H9 (cell line): Measurements from ENCODE around the gene SLC44A3. TPM values are rescaled to one million over a fixed set of nuclear protein-coding genes. Genes with fewer than 3 reads are reported as not detected.

Experiments
- DNase-seq: peaks from one replicate; pipeline ENCODE4 v3.0.0-alpha.2; 2017
- H2AFZ ChIP-seq: one replicate; pipeline ENCODE4 v1.6.1; 2013; ENCODE audit warnings: mild to moderate bottlenecking, low read length, control low read depth, moderate library complexity
- H2AK5ac ChIP-seq: 2 replicates; pipeline ENCODE4 v1.6.1; 2013; ENCODE audit warnings: low read length, control low read depth, mixed read lengths; ENCODE audit not compliant: insufficient read length
- H2BK120ac ChIP-seq: one replicate; pipeline ENCODE4 v1.6.1; 2013; ENCODE audit warnings: low read depth, mild to moderate bottlenecking, low read length, control low read depth, inconsistent platforms; ENCODE audit not compliant: poor library complexity, severe bottlenecking
- H2BK12ac ChIP-seq: 2 replicates; pipeline ENCODE4 v1.6.1; 2013; ENCODE audit warnings: low read length, control low read depth, mixed read lengths, low read depth; ENCODE audit not compliant: insufficient read length
- H2BK15ac ChIP-seq: 2 replicates; pipeline ENCODE4 v1.6.1; 2013; ENCODE audit warnings: low read depth, low read length, control low read depth
- H2BK20ac ChIP-seq: one replicate; pipeline ENCODE4 v1.6.1; 2013; ENCODE audit warnings: low read depth, mild to moderate bottlenecking, low read length, control low read depth, inconsistent platforms; ENCODE audit not compliant: poor library complexity, severe bottlenecking
- H2BK5ac ChIP-seq: 2 replicates; pipeline ENCODE4 v1.6.1; 2013; ENCODE audit warnings: low read length, control low read depth, mixed read lengths; ENCODE audit not compliant: insufficient read length
- H3K14ac ChIP-seq: 2 replicates; pipeline ENCODE4 v1.6.1; 2013; ENCODE audit warnings: low read length, control low read depth; ENCODE audit not compliant: insufficient read depth
- H3K18ac ChIP-seq: 2 replicates; pipeline ENCODE4 v1.6.1; 2013; ENCODE audit warnings: low read depth, mild to moderate bottlenecking, mixed read lengths, low read length, control low read depth; ENCODE audit not compliant: insufficient read length
- H3K23ac ChIP-seq: 2 replicates; pipeline ENCODE4 v1.6.1; 2013; ENCODE audit warnings: low read length, control low read depth, mixed read lengths, low read depth; ENCODE audit not compliant: insufficient read length
- H3K23me2 ChIP-seq: 2 replicates; pipeline ENCODE4 v1.6.1; 2013; ENCODE audit warnings: low read depth, mild to moderate bottlenecking, mixed read lengths, low read length, control low read depth; ENCODE audit not compliant: insufficient read length, poor library complexity, severe bottlenecking
- H3K27ac ChIP-seq: 2 replicates; pipeline ENCODE4 v1.5.1; 2013; ENCODE audit warnings: low read length, control low read depth, mixed read lengths, low read depth; ENCODE audit not compliant: insufficient read length
- H3K27me3 ChIP-seq: 2 replicates; pipeline ENCODE4 v1.6.1; 2013; ENCODE audit warnings: low read length, control low read depth, inconsistent platforms; ENCODE audit not compliant: insufficient read depth
- H3K4ac ChIP-seq: 2 replicates; pipeline ENCODE4 v1.6.1; 2013; ENCODE audit warnings: low read depth, mild to moderate bottlenecking, control low read depth, inconsistent platforms, low read length, moderate library complexity
- H3K4me1 ChIP-seq: 2 replicates; pipeline ENCODE4 v1.6.1; 2013; ENCODE audit warnings: low read length, control low read depth, inconsistent platforms; ENCODE audit not compliant: insufficient read depth
- H3K4me2 ChIP-seq: 2 replicates; pipeline ENCODE4 v1.6.1; 2013; ENCODE audit warnings: low read length, control low read depth, mixed read lengths; ENCODE audit not compliant: insufficient read length, insufficient read depth
- H3K56ac ChIP-seq: 2 replicates; pipeline ENCODE4 v1.6.1; 2013; ENCODE audit warnings: low read depth, mild to moderate bottlenecking, mixed read lengths, low read length, control low read depth; ENCODE audit not compliant: insufficient read length
- H3K79me1 ChIP-seq: 2 replicates; pipeline ENCODE4 v1.6.1; 2013; ENCODE audit warnings: low read depth, mild to moderate bottlenecking, moderate library complexity, low read length, control low read depth, inconsistent platforms; ENCODE audit not compliant: insufficient read depth, poor library complexity, severe bottlenecking
- H3K79me2 ChIP-seq: 2 replicates; pipeline ENCODE4 v1.6.1; 2013; ENCODE audit warnings: low read length, control low read depth, inconsistent platforms; ENCODE audit not compliant: insufficient read depth
- H3K9ac ChIP-seq: 2 replicates; pipeline ENCODE4 v1.6.1; 2013; ENCODE audit warnings: low read length, control low read depth, mixed read lengths; ENCODE audit not compliant: insufficient read length; ENCODE audit errors: extremely low read depth
- H3K9me3 ChIP-seq: one replicate; pipeline ENCODE4 v1.6.1; 2013; ENCODE audit warnings: low read depth, low read length, inconsistent platforms; ENCODE audit not compliant: control insufficient read depth
- H3T11ph ChIP-seq: one replicate; pipeline ENCODE4 v1.6.1; 2013; ENCODE audit warnings: mild to moderate bottlenecking, low read length, control low read depth, inconsistent platforms
- H4K20me1 ChIP-seq: one replicate; pipeline ENCODE4 v1.6.1; 2013; ENCODE audit not compliant: control insufficient read depth, insufficient read length, insufficient read depth
- H4K5ac ChIP-seq: 2 replicates; pipeline ENCODE4 v1.6.1; 2013; ENCODE audit warnings: low read depth, mild to moderate bottlenecking, mixed read lengths, low read length, control low read depth; ENCODE audit not compliant: insufficient read length
- H4K8ac ChIP-seq: replicated peaks from 2 replicates; pipeline ENCODE4 v1.6.1; 2013; ENCODE audit warnings: low read length, control low read depth, mixed read lengths, low read depth; ENCODE audit not compliant: insufficient read length
- H4K91ac ChIP-seq: 2 replicates; pipeline ENCODE4 v1.6.1; 2013; ENCODE audit warnings: low read depth, mild to moderate bottlenecking, moderate library complexity, mixed read lengths, low read length, control low read depth; ENCODE audit not compliant: insufficient read length
- H3K27ac Mint-ChIP-seq, 3 experiments: 2 replicates in 2 of 3; 3 replicates in 1 of 3; pipeline ENCODE4 v1.8.0; 2020 to 2021; ENCODE audit warnings: mixed read lengths in 3 of 3, mild to moderate bottlenecking in 1 of 3, moderate library complexity in 1 of 3
- H3K27me3 Mint-ChIP-seq: 2 replicates; pipeline ENCODE4 v1.8.0; 2021; ENCODE audit warnings: low read depth, mild to moderate bottlenecking, moderate library complexity, mixed read lengths
- H3K36me3 Mint-ChIP-seq, 3 experiments: 2 replicates in 2 of 3; 3 replicates in 1 of 3; pipeline ENCODE4 v1.8.0; 2020 to 2021; ENCODE audit warnings: low read depth in 3 of 3, mixed read lengths in 3 of 3; ENCODE audit not compliant: insufficient read depth in 1 of 3
- H3K4me1 Mint-ChIP-seq, 2 experiments: 2 replicates each; pipeline ENCODE4 v1.8.0; 2020; ENCODE audit warnings: mixed read lengths in 2 of 2
- H3K4me3 Mint-ChIP-seq, 2 experiments: 2 replicates in 1 of 2; 3 replicates in 1 of 2; pipeline ENCODE4 v1.8.0; 2020 to 2021; ENCODE audit warnings: mild to moderate bottlenecking in 2 of 2, mixed read lengths in 2 of 2, moderate library complexity in 1 of 2
- H3K9me3 Mint-ChIP-seq, 2 experiments: 2 replicates in 1 of 2; 3 replicates in 1 of 2; pipeline ENCODE4 v1.8.0; 2020; ENCODE audit warnings: mild to moderate bottlenecking in 2 of 2, mixed read lengths in 2 of 2, moderate library complexity in 1 of 2
- WGBS: extraction: QIAGEN DNeasy Blood & Tissue Kit; methylation state at CpG from one replicate; pipeline ENCODE4 v1.1.7; 2013; ENCODE audit warnings: missing lambda C conversion rate, low lambda C conversion rate, mixed read lengths; ENCODE audit not compliant: insufficient read length; ENCODE audit errors: extremely low coverage; 5-methylcytosine and 5-hydroxymethylcytosine counted together
- total RNA-seq: library from RNA; stranded (reverse); gene quantifications from 2 replicates; pipeline ENCODE4 v1.2.1, GENCODE V29; 2021
- TF ChIP-seq, protein P1 (sequence below): fragments of 200-600 bp; sonication (generic); conservative IDR thresholded peaks from 3 replicates; pipeline ENCODE4 v1.8.0; 2021; ENCODE audit warnings: antibody characterized with exemption, mild to moderate bottlenecking

Gene SLC44A3
- total RNA-seq, 1 experiment from 2014 or later = 5.5 TPM

DNA sequence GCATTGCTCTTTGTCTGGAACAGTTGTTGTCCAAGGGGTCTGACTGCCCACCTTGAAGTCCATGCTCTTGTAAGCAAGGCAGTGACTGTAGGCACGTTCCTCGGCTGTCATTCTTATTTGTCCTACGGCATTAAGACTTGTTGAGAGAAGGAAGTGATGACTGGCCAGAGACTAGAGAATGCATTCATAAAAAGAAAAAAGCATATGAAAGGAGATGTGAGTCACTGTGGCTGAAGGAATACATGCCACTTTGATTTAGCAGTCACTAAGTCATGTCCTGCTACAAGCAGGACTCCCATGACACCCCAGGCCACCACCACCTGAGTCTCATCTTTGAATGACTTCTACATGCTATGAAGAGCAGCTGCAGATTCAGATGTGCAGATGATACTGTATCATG is 56.2 kb downstream of the SLC44A3 start:
- no peak overlapping the region for H3K56ac ChIP-seq
- no peaks in the 10 kb centered on the region for H3K4me1 ChIP-seq
- no peaks in the 10 kb centered on the region for H3K79me2 ChIP-seq
- H4K5ac ChIP-seq = no peak overlapping the region
- H4K8ac ChIP-seq = no peak overlapping the region
- no peak overlapping the region for H3K14ac ChIP-seq
- no peak overlapping the region for H3K4me2 ChIP-seq
- H3K27me3 ChIP-seq = no peaks in the 10 kb centered on the region
- no peak overlapping the region for H3K23ac ChIP-seq
- H2BK5ac ChIP-seq = no peak overlapping the region
- H3K23me2 ChIP-seq = no peaks in the 10 kb centered on the region
- Mint-ChIP-seq H3K36me3 (peaks cover 0 to 7% (median 5%) of the 10 kb centered on the region in 3 experiments; a peak in 2 of 7 replicates), H3K4me3 (no peak overlapping the region), H3K4me1 (no peaks in the 10 kb centered on the region; a peak in 1 of 4 replicates), H3K27ac (no peak overlapping the region), H3K9me3 (peaks cover 0 to 3% of the 10 kb centered on the region in 2 experiments; a peak in 1 of 5 replicates), H3K27me3 (peaks cover 4% of the 10 kb centered on the region)
- H2BK12ac ChIP-seq = no peak overlapping the region
- H3K9me3 ChIP-seq = no peaks in the 10 kb centered on the region
- H2AK5ac ChIP-seq = no peak overlapping the region
- H2BK15ac ChIP-seq = no peak overlapping the region
- no peak for DNase-seq
- no peak overlapping the region for H3T11ph ChIP-seq
- H2AFZ ChIP-seq = no peak overlapping the region
- H3K4ac ChIP-seq = no peak overlapping the region
- H3K27ac ChIP-seq = no peak overlapping the region
- no peaks in the 10 kb centered on the region for H3K79me1 ChIP-seq
- H4K91ac ChIP-seq = no peak overlapping the region
- H3K18ac ChIP-seq = no peak overlapping the region
- WGBS = no CpG with 5 or more reads among the region's 3 CpGs
- no peak overlapping the region for H3K9ac ChIP-seq
- TF ChIP-seq, protein P1, sequence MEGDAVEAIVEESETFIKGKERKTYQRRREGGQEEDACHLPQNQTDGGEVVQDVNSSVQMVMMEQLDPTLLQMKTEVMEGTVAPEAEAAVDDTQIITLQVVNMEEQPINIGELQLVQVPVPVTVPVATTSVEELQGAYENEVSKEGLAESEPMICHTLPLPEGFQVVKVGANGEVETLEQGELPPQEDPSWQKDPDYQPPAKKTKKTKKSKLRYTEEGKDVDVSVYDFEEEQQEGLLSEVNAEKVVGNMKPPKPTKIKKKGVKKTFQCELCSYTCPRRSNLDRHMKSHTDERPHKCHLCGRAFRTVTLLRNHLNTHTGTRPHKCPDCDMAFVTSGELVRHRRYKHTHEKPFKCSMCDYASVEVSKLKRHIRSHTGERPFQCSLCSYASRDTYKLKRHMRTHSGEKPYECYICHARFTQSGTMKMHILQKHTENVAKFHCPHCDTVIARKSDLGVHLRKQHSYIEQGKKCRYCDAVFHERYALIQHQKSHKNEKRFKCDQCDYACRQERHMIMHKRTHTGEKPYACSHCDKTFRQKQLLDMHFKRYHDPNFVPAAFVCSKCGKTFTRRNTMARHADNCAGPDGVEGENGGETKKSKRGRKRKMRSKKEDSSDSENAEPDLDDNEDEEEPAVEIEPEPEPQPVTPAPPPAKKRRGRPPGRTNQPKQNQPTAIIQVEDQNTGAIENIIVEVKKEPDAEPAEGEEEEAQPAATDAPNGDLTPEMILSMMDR = no peak
- no peaks in the 10 kb centered on the region for H4K20me1 ChIP-seq
- H2BK20ac ChIP-seq = no peak overlapping the region
- no peak overlapping the region for H2BK120ac ChIP-seq
